22Rv1 (cell line): ENCODE data around the gene ANGPT4.

Experiments
- H3K27ac ChIP-seq: fragments of 450-650 bp; 2 replicates; pipeline ENCODE4 v1.5.1; 2017
- ZFX ChIP-seq: fragments of 450-650 bp; IDR thresholded peaks from 2 replicates; pipeline ENCODE4 v1.6.1; 2017; ENCODE audit warnings: antibody characterized with exemption, borderline replicate concordance
- TF ChIP-seq, protein P1 (sequence below): fragments of 450-650 bp; IDR thresholded peaks from 2 replicates; pipeline ENCODE4 v1.5.1; 2017; ENCODE audit warnings: mild to moderate bottlenecking

Gene ANGPT4

DNA sequence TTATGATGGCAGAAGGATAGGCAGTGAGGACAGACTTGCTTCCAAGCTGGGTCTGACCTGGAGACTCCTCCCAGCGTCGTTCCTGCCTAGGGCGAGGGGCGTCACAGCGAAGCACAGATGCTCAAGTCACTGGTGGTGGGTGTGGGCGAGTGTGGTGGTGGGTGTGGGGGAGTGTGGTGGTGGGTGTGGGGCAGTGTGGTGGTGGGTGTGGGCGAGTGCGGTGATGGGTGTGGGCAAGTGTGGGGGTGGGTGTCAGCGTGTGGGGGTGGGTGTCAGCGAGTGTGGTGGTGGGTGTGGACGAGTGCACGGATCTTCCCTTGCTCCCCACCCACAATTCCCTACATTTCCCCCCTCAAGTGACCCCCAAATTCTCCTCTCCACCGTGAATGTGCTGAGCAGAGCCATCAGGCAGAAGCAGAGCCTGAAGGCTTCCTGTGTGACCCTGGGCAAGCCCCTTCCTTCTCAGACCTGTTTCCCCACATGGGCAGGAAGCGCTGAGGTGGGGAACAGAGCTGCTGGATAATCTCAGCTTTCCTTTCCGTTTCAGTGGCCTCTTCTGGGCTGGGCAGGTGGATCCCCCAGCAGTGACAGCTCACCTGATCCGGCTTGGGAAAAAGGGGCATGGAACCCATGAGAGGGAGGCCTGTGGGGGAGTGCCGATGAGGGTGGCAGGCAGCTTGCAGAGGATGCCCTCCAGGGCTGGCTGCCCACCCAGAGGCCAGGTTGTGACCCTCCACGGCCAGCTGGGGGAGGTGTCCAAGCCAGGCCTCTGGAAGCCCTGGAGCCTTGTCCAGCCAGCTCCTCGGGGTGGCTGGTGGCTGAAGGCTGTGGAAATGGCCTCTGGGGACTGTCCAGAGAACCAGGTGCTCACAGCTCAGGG lies 43.0 kb upstream of the ANGPT4 start:
- TF ChIP-seq ZFX = no peak
- TF ChIP-seq, protein P1, sequence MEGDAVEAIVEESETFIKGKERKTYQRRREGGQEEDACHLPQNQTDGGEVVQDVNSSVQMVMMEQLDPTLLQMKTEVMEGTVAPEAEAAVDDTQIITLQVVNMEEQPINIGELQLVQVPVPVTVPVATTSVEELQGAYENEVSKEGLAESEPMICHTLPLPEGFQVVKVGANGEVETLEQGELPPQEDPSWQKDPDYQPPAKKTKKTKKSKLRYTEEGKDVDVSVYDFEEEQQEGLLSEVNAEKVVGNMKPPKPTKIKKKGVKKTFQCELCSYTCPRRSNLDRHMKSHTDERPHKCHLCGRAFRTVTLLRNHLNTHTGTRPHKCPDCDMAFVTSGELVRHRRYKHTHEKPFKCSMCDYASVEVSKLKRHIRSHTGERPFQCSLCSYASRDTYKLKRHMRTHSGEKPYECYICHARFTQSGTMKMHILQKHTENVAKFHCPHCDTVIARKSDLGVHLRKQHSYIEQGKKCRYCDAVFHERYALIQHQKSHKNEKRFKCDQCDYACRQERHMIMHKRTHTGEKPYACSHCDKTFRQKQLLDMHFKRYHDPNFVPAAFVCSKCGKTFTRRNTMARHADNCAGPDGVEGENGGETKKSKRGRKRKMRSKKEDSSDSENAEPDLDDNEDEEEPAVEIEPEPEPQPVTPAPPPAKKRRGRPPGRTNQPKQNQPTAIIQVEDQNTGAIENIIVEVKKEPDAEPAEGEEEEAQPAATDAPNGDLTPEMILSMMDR = no peak
- no peak overlapping the region for H3K27ac ChIP-seq

DNA sequence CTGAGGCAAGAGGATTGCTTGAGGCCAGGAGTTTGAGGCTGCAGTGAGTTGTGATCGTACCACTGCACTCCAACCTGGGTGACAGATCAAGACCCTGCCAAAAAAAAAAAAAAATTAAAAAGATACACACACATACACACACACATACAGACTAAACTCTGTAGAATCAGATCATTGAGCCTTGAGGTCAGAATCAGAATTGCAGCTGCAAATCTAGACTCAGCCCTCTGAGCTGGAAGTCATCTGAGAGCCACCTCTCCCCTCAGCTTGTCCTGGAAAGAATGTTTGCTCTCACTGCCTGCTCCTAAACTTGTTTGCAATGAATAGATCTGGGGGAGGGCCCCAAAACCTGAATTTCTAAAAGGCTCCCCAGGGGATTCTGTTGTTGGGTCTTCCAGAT lies 41.4 kb upstream of the ANGPT4 start:
- TF ChIP-seq, protein P1 = no peak
- no peak for TF ChIP-seq ZFX
- H3K27ac ChIP-seq = no peak overlapping the region

DNA sequence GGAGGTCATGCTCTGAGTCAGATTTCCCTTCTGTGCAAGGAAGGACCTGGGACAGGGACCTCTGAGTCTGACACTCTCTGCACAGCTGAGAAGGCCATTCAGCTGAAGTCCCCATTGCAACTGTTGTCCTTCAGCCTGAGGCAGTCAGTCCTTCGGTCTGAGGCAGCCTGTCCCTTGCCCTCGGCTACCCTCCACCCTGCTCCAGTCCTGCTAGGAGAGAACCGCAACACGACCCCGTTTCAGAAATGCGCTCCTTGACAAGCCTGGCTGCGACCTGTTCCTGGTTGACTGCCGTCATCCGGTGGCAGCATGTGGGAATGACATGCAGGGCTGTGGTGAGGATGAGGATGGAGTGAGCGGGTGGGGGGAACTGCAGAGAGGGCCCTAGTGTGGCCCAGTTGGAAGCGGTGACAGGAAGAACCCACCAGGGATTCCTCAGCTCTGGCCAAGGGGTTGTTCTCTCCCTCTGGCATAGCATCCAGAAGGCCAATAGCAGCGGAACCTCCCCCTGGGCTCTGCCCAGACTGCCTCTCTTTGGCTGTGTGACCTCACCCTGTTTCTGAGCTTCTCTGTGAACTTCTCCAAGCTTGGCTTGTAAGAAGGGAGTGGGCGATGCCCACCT lies 40.3 kb upstream of the ANGPT4 start:
- TF ChIP-seq ZFX = no peak
- TF ChIP-seq, protein P1 = peak; percentile 93
- H3K27ac ChIP-seq = no peak overlapping the region

- no peak for TF ChIP-seq ZFX
- TF ChIP-seq, protein P1 = no peak
- H3K27ac ChIP-seq = no peak overlapping the region
Measured at GRCh38 chr20:955656-956055, 39.5 kb upstream of the ANGPT4 start.

DNA sequence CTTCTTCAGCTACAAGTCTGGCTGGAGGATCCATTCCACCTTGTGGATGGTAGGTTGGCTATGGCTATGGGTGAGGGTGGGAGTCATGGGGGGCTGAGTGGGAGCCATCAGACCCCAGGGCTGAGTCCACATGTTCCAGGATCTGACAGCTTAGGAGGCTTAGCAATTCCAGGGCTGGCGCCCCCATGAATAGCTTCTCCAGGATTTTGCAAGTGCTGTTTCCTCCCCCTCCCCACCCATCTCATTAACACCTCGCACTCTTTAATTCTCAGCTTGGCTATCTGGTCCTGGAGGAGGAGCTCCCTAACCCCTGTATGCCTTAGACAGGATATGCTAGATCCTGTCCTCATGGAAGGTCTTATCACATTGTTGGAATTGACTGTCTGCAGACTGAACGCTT lies 39.0 kb upstream of the ANGPT4 start:
- no peak for TF ChIP-seq ZFX
- TF ChIP-seq, protein P1 = no peak
- no peak overlapping the region for H3K27ac ChIP-seq

DNA sequence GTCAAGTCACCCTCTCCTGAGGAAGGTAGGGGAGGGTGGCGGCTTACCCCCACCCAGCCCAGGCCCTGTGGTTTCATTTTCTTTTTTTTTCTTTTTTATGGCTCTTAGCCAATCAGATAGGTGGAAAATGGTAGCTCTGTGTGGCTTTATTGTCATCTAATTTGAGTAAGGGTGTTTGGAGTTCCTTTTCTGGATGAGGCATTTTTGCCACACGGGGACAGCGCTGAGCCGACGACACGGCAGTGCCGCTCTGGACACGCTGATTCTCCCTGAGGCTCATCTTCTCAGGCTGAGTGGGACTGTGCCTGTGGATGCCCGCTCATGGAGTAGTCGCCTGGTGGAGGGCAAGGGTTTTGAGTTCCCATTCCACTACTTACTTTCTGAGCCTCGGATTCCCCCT lies 37.6 kb upstream of the ANGPT4 start:
- no peak for TF ChIP-seq ZFX
- TF ChIP-seq, protein P1 = peak; percentile 62

More for the DNA sequence above, 37.6 kb upstream of the ANGPT4 start:
- no peak overlapping the region for H3K27ac ChIP-seq
